GM23248 (cell line): ENCODE measurements around the gene LDLRAD4. TPM values are rescaled to one million over a fixed set of nuclear protein-coding genes. Genes with fewer than 3 reads are reported as not detected.

Source experiments
- DNase-seq: peaks from one replicate; pipeline ENCODE4 v3.0.0-alpha.2; 2015
- H2AFZ ChIP-seq: fragments of 200-600 bp; sonication (generic); 2 replicates; pipeline ENCODE4 v1.6.1; 2016; ENCODE audit warnings: antibody characterized with exemption
- H3F3A ChIP-seq: fragments of 200-600 bp; sonication (generic); 2 replicates; pipeline ENCODE4 v1.6.1; 2016; ENCODE audit warnings: mild to moderate bottlenecking, antibody characterized with exemption, mixed run types; ENCODE audit not compliant: insufficient read depth
- H3K27ac ChIP-seq: fragments of 200-600 bp; sonication (generic); 2 replicates; pipeline ENCODE4 v1.5.1; 2016; ENCODE audit warnings: mild to moderate bottlenecking
- H3K27me3 ChIP-seq: fragments of 200-600 bp; sonication (generic); replicated peaks from 2 replicates; pipeline ENCODE4 v1.6.1; 2016; ENCODE audit warnings: mild to moderate bottlenecking; ENCODE audit not compliant: insufficient read depth
- H3K36me3 ChIP-seq: fragments of 200-600 bp; sonication (generic); 2 replicates; pipeline ENCODE4 v1.6.1; 2016; ENCODE audit warnings: low read depth, mild to moderate bottlenecking
- H3K4me1 ChIP-seq: fragments of 200-600 bp; sonication (generic); 2 replicates; pipeline ENCODE4 v1.6.1; 2016; ENCODE audit warnings: mild to moderate bottlenecking; ENCODE audit not compliant: insufficient read depth
- H3K4me2 ChIP-seq: fragments of 200-600 bp; sonication (generic); one replicate; pipeline ENCODE4 v1.6.1; 2016; ENCODE audit warnings: mild to moderate bottlenecking; ENCODE audit not compliant: unreplicated experiment
- H3K4me3 ChIP-seq: fragments of 200-600 bp; sonication (generic); 2 replicates; pipeline ENCODE4 v1.5.1; 2016; ENCODE audit warnings: mild to moderate bottlenecking
- H3K79me2 ChIP-seq: fragments of 200-600 bp; sonication (generic); 2 replicates; pipeline ENCODE4 v1.6.1; 2016; ENCODE audit warnings: mild to moderate bottlenecking; ENCODE audit not compliant: insufficient read depth
- H3K9ac ChIP-seq: fragments of 200-600 bp; sonication (generic); 2 replicates; pipeline ENCODE4 v1.6.1; 2016; ENCODE audit warnings: mild to moderate bottlenecking
- H3K9me2 ChIP-seq: fragments of 200-600 bp; sonication (generic); 2 replicates; pipeline ENCODE4 v1.6.1; 2016; ENCODE audit warnings: mixed run types, mild to moderate bottlenecking, moderate library complexity; ENCODE audit not compliant: insufficient read depth
- H3K9me3 ChIP-seq: fragments of 200-600 bp; sonication (generic); one replicate; pipeline ENCODE4 v1.6.1; 2017; ENCODE audit warnings: low read depth
- H4K20me1 ChIP-seq: fragments of 200-600 bp; sonication (generic); 2 replicates; pipeline ENCODE4 v1.6.0; 2016; ENCODE audit not compliant: insufficient read depth
- EZH2 ChIP-seq: fragments of 200-600 bp; sonication (generic); IDR thresholded peaks from 2 replicates; pipeline ENCODE4 v1.6.1; 2018; ENCODE audit warnings: antibody characterized with exemption, mild to moderate bottlenecking; ENCODE audit not compliant: insufficient read depth, poor library complexity, severe bottlenecking
- EZH2phosphoT487 ChIP-seq: fragments of 200-600 bp; sonication (generic); IDR thresholded peaks from 2 replicates; pipeline ENCODE4 v1.6.1; 2018; ENCODE audit warnings: antibody characterized with exemption, moderate library complexity, mild to moderate bottlenecking, low read depth; ENCODE audit not compliant: insufficient read depth
- WGBS, 2 experiments: methylation state at CpG; one replicate each; pipeline ENCODE4 v1.1.6; 2015 to 2017; ENCODE audit warnings: low lambda C conversion rate in 2 of 2, low coverage in 1 of 2; ENCODE audit errors: missing lambda C conversion rate in 2 of 2; 5-methylcytosine and 5-hydroxymethylcytosine counted together
- in situ Hi-C: fragments of 300-500 bp; cut with MboI; formaldehyde crosslinking; loops from 2 replicates; pipeline ENCODE4 v1.15.0; 2020
- polyA plus RNA-seq: library from polyadenylated mRNA; unstranded; fragments of >200 nt; fragmentation: Nextera tagmentation; extraction: Ambion mirVana; gene quantifications from 2 replicates; pipeline ENCODE4 v1.2.1, GENCODE V29; 2016
- total RNA-seq: library from RNA; depleted of rRNA; stranded (reverse); fragments of >200 nt; shearing (Covaris generic); gene quantifications from 2 replicates; pipeline ENCODE4 v1.2.3, GENCODE V29; 2014

LDLRAD4 gene
- total and polyA plus RNA-seq, 2 experiments from 2014 or later = not detected

DNA sequence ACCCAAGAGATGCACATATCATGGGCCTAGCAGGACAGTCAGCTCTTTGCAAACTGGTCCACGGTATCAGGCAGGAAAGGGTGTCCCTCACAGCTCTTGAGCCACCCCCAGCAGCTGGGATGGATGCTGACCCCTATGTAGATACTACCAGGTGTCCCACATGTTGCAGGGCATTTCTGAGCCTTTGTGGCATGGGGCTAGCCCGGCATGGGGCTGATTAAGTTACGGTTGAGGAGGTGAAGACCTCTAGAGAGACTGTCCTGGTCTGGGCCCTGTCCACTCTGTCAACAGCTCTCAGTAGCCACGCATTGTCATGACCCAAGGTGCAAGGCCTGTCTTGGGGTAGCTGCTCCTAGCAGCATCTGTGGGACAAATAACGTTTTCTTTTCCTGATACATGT, 6.7 kb downstream of the LDLRAD4 start:
- no peaks in the 10 kb centered on the region for H3K36me3 ChIP-seq
- no peaks in the 10 kb centered on the region for H3K79me2 ChIP-seq
- no peak overlapping the region for H3K27ac ChIP-seq
- in situ Hi-C loops = no loop called here
- no peak overlapping the region for H3K4me3 ChIP-seq
- H3K4me2 ChIP-seq = no peak overlapping the region
- H2AFZ ChIP-seq = no peak overlapping the region
- no peaks in the 10 kb centered on the region for H4K20me1 ChIP-seq
- no peaks in the 10 kb centered on the region for H3K4me1 ChIP-seq
- no peak for DNase-seq
- H3K9me3 ChIP-seq = no peaks in the 10 kb centered on the region
- WGBS, 2 experiments = 57 to 63% methylated on average over 5 of the region's 5 CpGs
- no peak for TF ChIP-seq EZH2
- TF ChIP-seq EZH2phosphoT487 = no peak
- H3K9me2 ChIP-seq = no peaks in the 10 kb centered on the region
- H3K9ac ChIP-seq = no peak overlapping the region
- H3K27me3 ChIP-seq = peaks cover 34% of the 10 kb centered on the region
- H3F3A ChIP-seq = no peaks in the 10 kb centered on the region

DNA sequence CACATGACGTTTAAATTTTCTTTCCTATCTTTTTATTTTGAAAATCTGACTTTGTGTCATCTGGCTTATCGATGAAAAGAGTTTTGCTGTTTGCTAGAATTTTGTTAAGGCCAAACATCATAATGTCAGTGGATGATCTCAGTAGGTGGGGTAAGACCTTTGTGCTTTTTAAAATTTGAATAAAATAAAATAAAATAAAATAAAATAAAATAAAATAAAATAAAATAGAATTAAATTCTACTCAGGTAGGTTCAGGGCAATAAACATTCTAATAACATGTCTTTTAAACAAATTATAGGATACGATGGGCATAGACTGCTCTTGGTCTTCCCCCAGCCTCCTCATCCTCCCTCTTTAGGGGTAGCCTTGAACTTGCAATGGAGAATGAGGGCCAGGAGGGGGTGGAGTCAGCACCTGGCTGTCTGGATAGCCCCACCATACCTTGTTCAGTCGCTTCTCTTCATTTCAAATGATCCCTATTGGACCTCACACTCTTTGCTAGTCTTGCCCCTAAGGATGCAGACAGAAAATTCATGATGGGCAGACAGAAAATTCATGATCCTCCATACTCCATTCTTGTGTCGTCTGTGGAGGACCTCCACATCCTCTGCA, 8.1 kb downstream of the LDLRAD4 start:
- Histone ChIP-seq H3K27me3 (peaks cover 21% of the 10 kb centered on the region), H3K9me3 (no peaks in the 10 kb centered on the region), H4K20me1 (no peaks in the 10 kb centered on the region), H3K4me3 (no peak overlapping the region), H3K4me1 (no peaks in the 10 kb centered on the region), H3K27ac (no peak overlapping the region), H2AFZ (no peak overlapping the region), H3K4me2 (no peak overlapping the region), H3K9ac (no peak overlapping the region), H3F3A (no peaks in the 10 kb centered on the region), H3K9me2 (no peaks in the 10 kb centered on the region), H3K36me3 (no peaks in the 10 kb centered on the region), H3K79me2 (no peaks in the 10 kb centered on the region)
- TF ChIP-seq EZH2 (no peak), EZH2phosphoT487 (no peak)
- in situ Hi-C loops = no loop called here
- DNase-seq = no peak
- WGBS, 2 experiments = 62 to 67% methylated on average over 5 of the region's 5 CpGs

DNA sequence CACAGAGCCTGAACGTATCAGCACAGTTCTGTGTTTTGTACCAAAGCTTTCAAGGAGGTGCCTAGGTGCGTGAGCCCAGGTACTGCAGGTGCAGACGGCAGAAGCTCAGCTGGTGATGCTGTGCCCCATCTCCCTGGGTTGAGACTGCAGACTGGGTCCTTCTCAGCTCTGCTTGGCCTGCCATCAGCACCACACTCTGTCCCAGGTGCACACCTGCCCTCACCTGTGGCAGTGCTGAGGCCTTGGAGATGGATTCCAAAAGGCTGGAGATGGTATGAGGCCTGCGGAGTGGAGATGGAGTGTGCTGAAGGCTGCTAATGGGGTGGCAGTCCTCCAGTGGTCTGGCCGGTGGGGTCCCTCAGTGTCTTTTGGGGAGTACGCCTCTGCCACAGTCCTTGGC, 9.3 kb downstream of the LDLRAD4 start:
- 74 to 77% methylated on average over 6 of the region's 6 CpGs for WGBS, 2 experiments
- Histone ChIP-seq H4K20me1 (no peaks in the 10 kb centered on the region), H3K27me3 (peaks cover 11% of the 10 kb centered on the region), H3K4me1 (no peaks in the 10 kb centered on the region), H3K9ac (no peak overlapping the region), H3K79me2 (no peaks in the 10 kb centered on the region), H3K9me3 (no peaks in the 10 kb centered on the region), H3K4me3 (no peak overlapping the region), H3K36me3 (no peaks in the 10 kb centered on the region), H3K9me2 (no peaks in the 10 kb centered on the region), H3K27ac (no peak overlapping the region), H2AFZ (no peak overlapping the region), H3F3A (no peaks in the 10 kb centered on the region), H3K4me2 (no peak overlapping the region)
- no peak for TF ChIP-seq EZH2phosphoT487
- no peak for TF ChIP-seq EZH2
- in situ Hi-C loops = no loop called here
- DNase-seq = no peak

DNA sequence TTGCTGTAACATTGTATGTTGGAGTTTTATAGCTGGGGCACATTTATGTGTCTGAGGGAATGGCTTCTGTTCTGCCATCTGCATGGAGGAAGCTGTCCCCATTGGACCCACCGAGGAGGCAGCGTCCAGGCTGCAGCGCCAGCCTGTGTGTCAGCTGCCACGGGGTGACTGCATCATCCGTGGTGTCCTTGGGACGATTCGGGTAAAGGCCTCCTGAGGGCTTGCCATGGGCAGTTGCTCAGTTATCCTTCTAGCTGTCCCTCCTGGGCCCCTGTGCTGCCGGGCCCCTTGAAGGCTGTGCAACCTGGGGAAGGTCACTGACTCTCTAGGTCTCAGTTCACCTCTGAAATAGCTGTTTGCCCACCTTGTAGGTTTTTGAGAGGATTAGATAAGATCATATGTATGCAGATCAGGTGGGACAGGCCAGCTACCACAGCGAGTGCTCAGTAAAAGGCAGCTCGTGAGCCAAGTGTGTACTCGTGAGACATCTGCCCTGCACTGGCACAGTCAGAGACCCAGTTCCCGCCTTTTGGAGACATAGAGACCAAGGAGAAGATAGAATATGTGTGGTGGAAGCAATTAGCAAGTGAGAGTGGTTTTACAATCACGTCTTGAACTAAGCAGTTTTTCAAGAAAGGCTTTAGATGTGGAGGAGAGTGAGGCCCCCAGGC, 10.6 kb downstream of the LDLRAD4 start:
- in situ Hi-C loops = no loop called here
- H3K79me2 ChIP-seq = no peaks in the 10 kb centered on the region
- H3K4me3 ChIP-seq = no peak overlapping the region
- H3K36me3 ChIP-seq = no peaks in the 10 kb centered on the region
- no peaks in the 10 kb centered on the region for H3K9me3 ChIP-seq
- 0 out of 2 replicates have a peak, but pooled peaks cover 9% of the 10 kb centered on the region for H3K27me3 ChIP-seq
- no peak overlapping the region for H2AFZ ChIP-seq
- no peak overlapping the region for H3K27ac ChIP-seq
- H3K4me1 ChIP-seq = no peaks in the 10 kb centered on the region
- no peaks in the 10 kb centered on the region for H3K9me2 ChIP-seq
- TF ChIP-seq EZH2phosphoT487 = no peak
- no peak for TF ChIP-seq EZH2
- WGBS, 2 experiments = 60 to 63% methylated on average over 13 of the region's 13 CpGs
- H4K20me1 ChIP-seq = no peaks in the 10 kb centered on the region
- no peak overlapping the region for H3K9ac ChIP-seq
- no peak for DNase-seq
- H3F3A ChIP-seq = no peaks in the 10 kb centered on the region
- no peak overlapping the region for H3K4me2 ChIP-seq
